H1 (cell line): ENCODE measurements around the gene UBE4B. TPM values are rescaled to one million over a fixed set of nuclear protein-coding genes. Genes with fewer than 3 reads are reported as not detected.

Source experiments
- CBX8 ChIP-seq: fragments of 300-800, 300-1000 bp; sonication (generic); IDR thresholded peaks from 2 replicates; pipeline ENCODE4 v1.7.1; 2016; ENCODE audit warnings: low read depth, low read length, borderline replicate concordance
- CTCF ChIP-seq, 3 experiments: IDR thresholded peaks; 1 replicate in 2 of 3; 2 replicates in 1 of 3; pipeline versions ENCODE4 v1.5.1 to v1.6.1; 2011; ENCODE audit warnings: low read length in 3 of 3, mild to moderate bottlenecking in 3 of 3, inconsistent platforms in 2 of 3, low read depth in 1 of 3, moderate library complexity in 1 of 3; ENCODE audit not compliant: insufficient read depth in 1 of 3; ENCODE audit errors: control extremely low read depth in 1 of 3
- TAF7 ChIP-seq: optimal IDR thresholded peaks from 2 replicates; pipeline ENCODE3; 2011; ENCODE audit warnings: low read depth, mild to moderate bottlenecking, inconsistent platforms, low read length, moderate library complexity, borderline replicate concordance
- YY1 ChIP-seq: IDR thresholded peaks from 2 replicates; pipeline ENCODE4 v1.6.1; 2011; ENCODE audit warnings: low read depth, mild to moderate bottlenecking, low read length
- polyA plus RNA-seq, 7 experiments: library from polyadenylated mRNA; depleted of rRNA in 3 of 7; stranded (reverse) in 5 of 7; unstranded in 2 of 7; fragments of >200 nt in 5 of 7; fragments of 200-250 nt in 2 of 7; gene quantifications; 1 replicate in 5 of 7; 2 replicates in 1 of 7; 4 replicates in 1 of 7; pipeline versions ENCODE4 v1.2.1 to v1.2.3, GENCODE V29; 2011 to 2013; ENCODE audit warnings: missing spikeins in 2 of 7, mixed read lengths in 2 of 7
- total RNA-seq: library from RNA; stranded (reverse); fragmentation: NEBNext Ultra II Directional; extraction: Animal tissue kit (Norgen Biotek cat#: 25700); gene quantifications from 2 replicates; pipeline ENCODE4 v1.2.1, GENCODE V29; 2021

UBE4B gene
- total and polyA plus RNA-seq, 2 of the 8 experiments (the other 6 are each of a cell fraction or from before 2014, with no cell fraction given), result 24.5 to 90.1 TPM

- no peak for TF ChIP-seq TAF7
- TF ChIP-seq CTCF (IDR thresholded peaks at IDR 0.05; ENCODE audit: control extremely low read depth in 1 of 3, insufficient read depth in 1 of 3, low read depth in 1 of 3, low read length in 3 of 3), result no peak
- no peak for TF ChIP-seq YY1
- no peak for TF ChIP-seq CBX8
Measured at GRCh38 chr1:10161541-10162290, 129.0 kb downstream of the UBE4B start (continued).
